GM12892 (cell line): ENCODE results near the gene MYLIP.

Experiments used
- POLR2A ChIP-seq: IDR thresholded peaks from 2 replicates; pipeline ENCODE4 v1.6.1; 2011; ENCODE audit warnings: low read depth, low read length, control low read depth
- POLR2AphosphoS5 ChIP-seq: IDR thresholded peaks from 2 replicates; pipeline ENCODE4 v1.6.1; 2011; ENCODE audit warnings: low read depth, low read length, control low read depth
- TAF1 ChIP-seq: IDR thresholded peaks from 2 replicates; pipeline ENCODE4 v1.6.1; 2011; ENCODE audit warnings: low read depth, mild to moderate bottlenecking, control low read depth, low read length, borderline replicate concordance

DNA sequence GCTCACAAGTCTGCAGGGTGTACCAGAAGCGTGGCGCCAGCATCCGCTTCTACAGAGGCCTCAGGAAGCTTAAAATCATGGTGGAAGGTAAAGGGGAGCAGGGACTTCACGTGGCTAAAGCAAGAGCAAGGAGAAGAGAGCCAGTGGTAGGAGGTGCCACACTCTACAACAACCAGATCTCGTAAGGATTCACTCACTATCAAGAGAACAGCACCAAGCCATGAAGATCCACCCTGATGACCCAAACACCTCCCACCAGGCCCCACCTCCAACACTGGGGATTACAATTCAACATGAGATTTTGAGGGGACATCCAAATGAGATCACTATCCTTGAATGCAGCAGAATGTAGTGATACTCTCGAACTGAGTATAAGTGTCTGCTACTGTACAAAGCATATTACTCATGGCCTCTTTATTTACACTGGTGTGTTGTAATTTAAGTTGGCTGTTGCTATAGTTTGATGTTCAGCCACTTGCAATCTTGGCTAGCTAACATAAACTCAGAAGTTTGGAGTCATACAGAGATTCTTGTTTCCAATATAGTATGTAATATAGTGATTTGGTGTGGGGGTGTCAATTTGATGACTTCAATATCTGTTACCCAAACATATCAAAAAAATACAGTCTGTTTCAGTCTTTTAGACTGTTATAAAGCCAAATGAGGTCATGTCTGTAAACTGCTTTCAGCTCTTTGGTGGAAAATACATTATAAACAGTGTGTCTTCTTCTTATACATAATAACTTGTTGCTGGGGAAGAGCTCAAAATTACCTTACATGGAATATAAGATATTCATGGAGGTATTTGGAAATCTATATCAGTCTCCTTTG, 39.4 kb upstream of the MYLIP start:
- TF ChIP-seq TAF1 = no peak
- TF ChIP-seq POLR2A = no peak
- TF ChIP-seq POLR2AphosphoS5 = no peak
